Hepatocyte (in vitro differentiated cells): ENCODE results near the gene CHTOP. TPM values are rescaled to one million over a fixed set of nuclear protein-coding genes. Genes with fewer than 3 reads are reported as not detected.
"Not testable (repeated sequence)": the region's sequence is repeated elsewhere in the genome, so short reads cannot be mapped to it uniquely, and the experiment has no call there.

Experiments
- DNase-seq: peaks from one replicate; pipeline ENCODE4 v3.0.0-alpha.2; 2016; ENCODE audit warnings: low spot score
- H2AFZ ChIP-seq: fragments of 200-600 bp; sonication (generic); 2 replicates; pipeline ENCODE4 v1.6.0; 2016; ENCODE audit warnings: antibody characterized with exemption, mild to moderate bottlenecking
- H3K27ac ChIP-seq: fragments of 200-600 bp; sonication (generic); 2 replicates; pipeline ENCODE4 v1.5.1; 2016; ENCODE audit warnings: mild to moderate bottlenecking
- H3K27me3 ChIP-seq: fragments of 200-600 bp; sonication (generic); 2 replicates; pipeline ENCODE4 v1.6.1; 2016
- H3K36me3 ChIP-seq: fragments of 200-600 bp; sonication (generic); replicated peaks from 2 replicates; pipeline ENCODE4 v1.5.1; 2016; ENCODE audit warnings: low read depth; ENCODE audit not compliant: insufficient read depth
- H3K4me1 ChIP-seq: fragments of 200-600 bp; sonication (generic); 2 replicates; pipeline ENCODE4 v1.5.1; 2016; ENCODE audit warnings: mild to moderate bottlenecking, moderate library complexity; ENCODE audit not compliant: insufficient read depth
- H3K4me2 ChIP-seq: fragments of 200-600 bp; sonication (generic); 2 replicates; pipeline ENCODE4 v1.6.0; 2016
- H3K4me3 ChIP-seq: fragments of 200-600 bp; sonication (generic); 2 replicates; pipeline ENCODE4 v1.5.1; 2016; ENCODE audit warnings: mild to moderate bottlenecking
- H3K79me2 ChIP-seq: fragments of 200-600 bp; sonication (generic); 2 replicates; pipeline ENCODE4 v1.6.0; 2017; ENCODE audit warnings: mild to moderate bottlenecking
- H3K9me2 ChIP-seq: fragments of 200-600 bp; sonication (generic); replicated peaks from 2 replicates; pipeline ENCODE4 v1.6.0; 2017; ENCODE audit warnings: mild to moderate bottlenecking; ENCODE audit not compliant: insufficient read depth
- H3K9me3 ChIP-seq: fragments of 200-600 bp; sonication (generic); 2 replicates; pipeline ENCODE4 v1.5.1; 2016; ENCODE audit warnings: low read depth, mild to moderate bottlenecking
- H4K20me1 ChIP-seq: fragments of 200-600 bp; sonication (generic); 2 replicates; pipeline ENCODE4 v1.6.0; 2016; ENCODE audit warnings: mild to moderate bottlenecking; ENCODE audit not compliant: insufficient read depth, poor library complexity, severe bottlenecking
- CTCF ChIP-seq: fragments of 200-600 bp; sonication (generic); IDR thresholded peaks from 2 replicates; pipeline ENCODE4 v1.5.1; 2016; ENCODE audit warnings: antibody characterized with exemption, mild to moderate bottlenecking; ENCODE audit not compliant: poor library complexity
- EZH2 ChIP-seq: fragments of 200-600 bp; sonication (generic); IDR thresholded peaks from 2 replicates; pipeline ENCODE4 v1.6.1; 2016; ENCODE audit warnings: antibody characterized with exemption, mild to moderate bottlenecking, borderline replicate concordance
- EZH2phosphoT487 ChIP-seq: fragments of 200-600 bp; sonication (generic); IDR thresholded peaks from one replicate; pipeline ENCODE4 v1.6.1; 2018; ENCODE audit warnings: antibody characterized with exemption, mild to moderate bottlenecking, low read depth, moderate library complexity; ENCODE audit not compliant: unreplicated experiment, severe bottlenecking
- WGBS: methylation state at CpG from one replicate; pipeline ENCODE4 v1.1.6; 2016; ENCODE audit warnings: low lambda C conversion rate; ENCODE audit errors: missing lambda C conversion rate; 5-methylcytosine and 5-hydroxymethylcytosine counted together
- polyA plus RNA-seq: library from polyadenylated mRNA; unstranded; fragments of >200 nt; fragmentation: Nextera tagmentation; extraction: Ambion mirVana; gene quantifications from 2 replicates; pipeline ENCODE4 v1.2.1, GENCODE V29; 2016
- total RNA-seq: library from RNA; depleted of rRNA; stranded (reverse); fragments of >200 nt; gene quantifications from 2 replicates; pipeline ENCODE4 v1.2.3, GENCODE V29; 2014

The CHTOP gene
- total and polyA plus RNA-seq, 2 experiments from 2014 or later: 50.7 to 65.5 TPM

- Histone ChIP-seq H3K4me1 (peaks cover 8% of the 10 kb centered on the region), H3K9me3 (no peaks in the 10 kb centered on the region), H4K20me1 (no peaks in the 10 kb centered on the region), H3K27me3 (no peaks in the 10 kb centered on the region), H3K4me3 (peak overlapping the region; percentile 23), H3K36me3 (no peaks in the 10 kb centered on the region), H3K27ac (peak overlapping the region; percentile 75), H3K4me2 (peak overlapping the region; percentile 88), H3K79me2 (peaks cover 30% of the 10 kb centered on the region), H2AFZ (no peak overlapping the region), H3K9me2 (no peaks in the 10 kb centered on the region)
- no peak for TF ChIP-seq CTCF
- TF ChIP-seq EZH2phosphoT487: no peak
- TF ChIP-seq EZH2: no peak
- DNase-seq: no peak
- 3% methylated on average over 15 of the region's 22 CpGs for WGBS
These were observed 36.5 kb downstream of the CHTOP start for GRCh38 chr1:153670257-153670858.

- Histone ChIP-seq H2AFZ (peak within 1 kb of the TSS; percentile 65), H3K4me2 (peak within 1 kb of the TSS; percentile 88), H3K9me3 (no peaks in the 10 kb centered on the region), H3K79me2 (peaks cover 30% of the 10 kb centered on the region), H4K20me1 (no peaks in the 10 kb centered on the region), H3K27ac (peak within 1 kb of the TSS; percentile 75), H3K4me3 (peak within 1 kb of the TSS; percentile 27), H3K4me1 (peaks cover 8% of the 10 kb centered on the region), H3K9me2 (no peaks in the 10 kb centered on the region), H3K27me3 (no peaks in the 10 kb centered on the region), H3K36me3 (no peaks in the 10 kb centered on the region)
- peak; percentile 97 for DNase-seq
- WGBS: under 1% methylated on average over 35 of the region's 35 CpGs
- no peak for TF ChIP-seq EZH2phosphoT487
- TF ChIP-seq EZH2: no peak
- TF ChIP-seq CTCF: no peak
These were observed 37.2 kb downstream of the CHTOP start, which contains the start of gene ILF2 for GRCh38 chr1:153670859-153671627. ILF2 (minus strand) TSS chr1:153670993; CDS start chr1:153670922, 71 bp downstream.

GRCh38 chr1:153671628-153672353 is 37.9 kb downstream of the CHTOP start:
- H3K4me1 ChIP-seq, H3K27me3 ChIP-seq, H3K9me2 ChIP-seq, H3K9me3 ChIP-seq, H4K20me1 ChIP-seq, H3K36me3 ChIP-seq, DNase-seq: not testable (repeated sequence)
- Histone ChIP-seq H2AFZ (peak overlapping the region; percentile 65), H3K4me2 (peak overlapping the region; percentile 71), H3K4me3 (peak overlapping the region; percentile 27), H3K27ac (peak overlapping the region; percentile 67), H3K79me2 (peaks cover 30% of the 10 kb centered on the region)
- 9% methylated on average over 28 of the region's 28 CpGs for WGBS
